GM21825 (cell line): ENCODE data around the gene SLC1A1.
A peak's percentile ranks its signal among the peaks of the same experiment; 100 is the strongest.
"Not testable (repeated sequence)": the region's sequence is repeated elsewhere in the genome, so short reads cannot be mapped to it uniquely, and the experiment has no call there.

Source experiments
- ATAC-seq: cut with Tn5 transposase; IDR thresholded peaks from one replicate; pipeline ENCODE4 v1.9.1; 2021; ENCODE audit warnings: mild to moderate bottlenecking, moderate library complexity; ENCODE audit not compliant: unreplicated experiment

Gene SLC1A1

GRCh38 chr9:4574657-4575243 is 84.5 kb downstream of the SLC1A1 start:
- no peak for ATAC-seq

GRCh38 chr9:4575997-4576396 is 85.7 kb downstream of the SLC1A1 start:
- ATAC-seq, result no peak

- no peak for ATAC-seq
Observed at GRCh38 chr9:4576448-4576847, 86.2 kb downstream of the SLC1A1 start.

GRCh38 chr9:4579001-4579400 is 88.7 kb downstream of the SLC1A1 start:
- ATAC-seq, result no peak

- no peak for ATAC-seq
Observed at GRCh38 chr9:4581035-4581760, 90.9 kb downstream of the SLC1A1 start.

- no peak for ATAC-seq
Observed at GRCh38 chr9:4581861-4582565, 91.7 kb downstream of the SLC1A1 start.

GRCh38 chr9:4583001-4583400 is 92.7 kb downstream of the SLC1A1 start:
- no peak for ATAC-seq

GRCh38 chr9:4584636-4585035 is 94.4 kb downstream of the SLC1A1 start:
- no peak for ATAC-seq

- no peak for ATAC-seq
Observed at GRCh38 chr9:4585135-4585534, 94.9 kb downstream of the SLC1A1 start.

GRCh38 chr9:4588721-4589120 is 98.5 kb downstream of the SLC1A1 start:
- no peak for ATAC-seq

- ATAC-seq, result no peak
Observed at GRCh38 chr9:4590430-4591122, 100.3 kb downstream of the SLC1A1 start.

GRCh38 chr9:4591123-4591500 is 100.8 kb downstream of the SLC1A1 start:
- ATAC-seq, result no peak

GRCh38 chr9:4592295-4592694 is 102.0 kb downstream of the SLC1A1 start:
- no peak for ATAC-seq

GRCh38 chr9:4592886-4593285 is 102.6 kb downstream of the SLC1A1 start:
- ATAC-seq, result no peak

- no peak for ATAC-seq
Observed at GRCh38 chr9:4594545-4594944, 104.3 kb downstream of the SLC1A1 start.

GRCh38 chr9:4594994-4595393 is 104.7 kb downstream of the SLC1A1 start:
- no peak for ATAC-seq

GRCh38 chr9:4596165-4596922 is 106.1 kb downstream of the SLC1A1 start:
- peak; percentile 61 for ATAC-seq

GRCh38 chr9:4600368-4600767 is 110.1 kb downstream of the SLC1A1 start:
- ATAC-seq, result no peak

GRCh38 chr9:4603830-4604229 is 113.6 kb downstream of the SLC1A1 start:
- no peak for ATAC-seq

- peak; percentile 91 for ATAC-seq
Observed at GRCh38 chr9:4604678-4605095, 114.4 kb downstream of the SLC1A1 start.

GRCh38 chr9:4606033-4606432 is 115.8 kb downstream of the SLC1A1 start:
- not testable (repeated sequence) for ATAC-seq
